Dendritic cell treated with granulocyte-macrophage colony-stimulating factor and Interleukin-4, amounts not matched to agents 40 ng/mL and 50 ng/mL, for 4 days (primary cell): ENCODE measurements around the gene G0S2.

Experiments used
- H3K27ac Mint-ChIP-seq: one replicate; pipeline ENCODE4 v1.8.0; 2022; ENCODE audit warnings: mild to moderate bottlenecking, mixed read lengths
- H3K27me3 Mint-ChIP-seq: one replicate; pipeline ENCODE4 v1.8.0; 2022; ENCODE audit warnings: mild to moderate bottlenecking, mixed read lengths
- H3K36me3 Mint-ChIP-seq: one replicate; pipeline ENCODE4 v1.8.0; 2022; ENCODE audit warnings: low read depth, mixed read lengths
- H3K4me1 Mint-ChIP-seq: one replicate; pipeline ENCODE4 v1.8.0; 2022; ENCODE audit warnings: low read depth, mixed read lengths
- H3K4me3 Mint-ChIP-seq: one replicate; pipeline ENCODE4 v1.8.0; 2022; ENCODE audit warnings: mild to moderate bottlenecking, moderate library complexity, mixed read lengths
- H3K9me3 Mint-ChIP-seq: one replicate; pipeline ENCODE4 v1.8.0; 2022; ENCODE audit warnings: mixed read lengths
- intact Hi-C: fragments of 100-400 bp; cut with micrococcal nuclease; formaldehyde crosslinking; loops from one replicate; pipeline ENCODE4 v1.15.0; 2022

The G0S2 gene

DNA sequence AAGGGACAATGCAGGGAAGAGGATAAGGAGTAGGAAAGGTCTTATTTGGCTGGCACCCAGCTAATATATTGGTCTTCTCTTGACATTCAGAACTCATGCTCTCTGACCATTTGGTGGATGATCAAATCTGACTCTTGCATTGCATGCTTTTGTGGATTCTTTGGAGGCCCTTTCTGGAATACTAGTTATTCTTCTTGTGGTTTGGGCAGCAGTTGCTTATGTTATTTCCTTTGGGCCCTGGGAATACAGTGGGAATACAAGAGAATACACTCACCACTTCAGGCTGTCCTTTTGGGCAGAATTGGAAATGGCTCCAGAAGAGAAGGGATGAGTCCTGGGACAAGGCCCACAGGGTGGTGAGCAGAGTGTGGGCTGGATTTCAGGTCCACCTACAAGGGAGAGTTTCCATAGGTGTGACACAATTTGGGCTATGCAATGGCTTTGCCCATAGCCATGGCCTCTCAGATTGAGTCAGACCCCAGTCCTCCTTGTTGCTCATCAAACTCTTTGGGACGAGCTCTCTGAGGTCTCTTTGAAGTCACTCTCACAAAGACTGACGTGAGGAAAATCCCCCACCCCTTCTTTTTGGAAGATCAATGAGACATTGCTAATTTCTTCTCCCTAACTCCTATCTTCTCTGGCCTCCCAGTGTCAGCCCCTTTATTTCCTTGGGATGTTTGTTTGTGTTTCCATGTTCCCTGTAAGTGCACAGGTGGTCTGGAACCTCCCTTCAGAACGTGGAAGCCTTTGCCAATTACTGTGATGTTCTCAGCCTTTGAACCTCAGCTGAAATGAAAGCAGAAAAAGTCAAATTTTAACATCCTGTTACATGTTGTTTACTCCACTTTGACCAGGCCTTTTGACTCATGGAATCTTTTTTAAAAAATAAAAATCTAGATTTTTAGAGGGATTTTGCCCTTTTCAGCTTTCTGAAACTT, 48.8 kb downstream of the G0S2 start:
- H3K27ac Mint-ChIP-seq, result no peak overlapping the region
- intact Hi-C loops, result no loop called here
- H3K9me3 Mint-ChIP-seq, result peaks cover 7% of the 10 kb centered on the region
- peaks cover 16% of the 10 kb centered on the region for H3K36me3 Mint-ChIP-seq
- peaks cover 57% of the 10 kb centered on the region for H3K4me1 Mint-ChIP-seq
- H3K27me3 Mint-ChIP-seq, result peaks cover 4% of the 10 kb centered on the region
- no peak overlapping the region for H3K4me3 Mint-ChIP-seq
